ENCODE data around the gene AP1M1. TPM values are rescaled to one million over a fixed set of nuclear protein-coding genes. Genes with fewer than 3 reads are reported as not detected.

The AP1M1 gene
- total RNA-seq, 1 donor from 2014 or later, result 23.4 TPM

- Histone ChIP-seq H3K4me3 (ENCODE audit: low read depth, low read length) (no peak overlapping the region), H3K36me3 (ENCODE audit: control insufficient read depth, insufficient read depth, low read length) (peaks cover 10% of the 10 kb centered on the region), H3K27me3 (ENCODE audit: control insufficient read depth, insufficient read depth, low read length) (no peaks in the 10 kb centered on the region)
- TF ChIP-seq CTCF (IDR thresholded peaks at IDR 0.05; ENCODE audit: insufficient read depth, low read length, severe bottlenecking), result no peak
- FAIRE-seq, result no peak
- no peak for DNase-seq (ENCODE audit: low read depth)
Observed at GRCh38 chr19:16213076-16213475, 15.4 kb downstream of the AP1M1 start.

- H3K4me3 ChIP-seq (ENCODE audit: low read depth, low read length), result no peak overlapping the region
- FAIRE-seq, result no peak
- DNase-seq (ENCODE audit: low read depth), result no peak
- H3K27me3 ChIP-seq (ENCODE audit: control insufficient read depth, insufficient read depth, low read length), result no peaks in the 10 kb centered on the region
- peaks cover 8% of the 10 kb centered on the region for H3K36me3 ChIP-seq (ENCODE audit: control insufficient read depth, insufficient read depth, low read length)
- no peak for TF ChIP-seq CTCF (IDR thresholded peaks at IDR 0.05; ENCODE audit: insufficient read depth, low read length, severe bottlenecking)
Observed at GRCh38 chr19:16216744-16217670, 19.3 kb downstream of the AP1M1 start.

- TF ChIP-seq CTCF (IDR thresholded peaks at IDR 0.05; ENCODE audit: insufficient read depth, low read length, severe bottlenecking), result no peak
- Histone ChIP-seq H3K36me3 (ENCODE audit: control insufficient read depth, insufficient read depth, low read length) (peaks cover 8% of the 10 kb centered on the region), H3K27me3 (ENCODE audit: control insufficient read depth, insufficient read depth, low read length) (no peaks in the 10 kb centered on the region), H3K4me3 (ENCODE audit: low read depth, low read length) (no peak overlapping the region)
- no peak for DNase-seq (ENCODE audit: low read depth)
- FAIRE-seq, result no peak
Observed at GRCh38 chr19:16217716-16218451, 20.2 kb downstream of the AP1M1 start.

GRCh38 chr19:16218851-16219250 is 21.1 kb downstream of the AP1M1 start:
- FAIRE-seq, result no peak
- DNase-seq (ENCODE audit: low read depth), result no peak
- Histone ChIP-seq H3K4me3 (ENCODE audit: low read depth, low read length) (no peak overlapping the region), H3K27me3 (ENCODE audit: control insufficient read depth, insufficient read depth, low read length) (no peaks in the 10 kb centered on the region), H3K36me3 (ENCODE audit: control insufficient read depth, insufficient read depth, low read length) (peaks cover 12% of the 10 kb centered on the region)
- TF ChIP-seq CTCF (IDR thresholded peaks at IDR 0.05; ENCODE audit: insufficient read depth, low read length, severe bottlenecking), result no peak

GRCh38 chr19:16222806-16223205 is 25.1 kb downstream of the AP1M1 start:
- DNase-seq (ENCODE audit: low read depth) (no peak), FAIRE-seq (no peak)
- TF ChIP-seq CTCF (IDR thresholded peaks at IDR 0.05; ENCODE audit: insufficient read depth, low read length, severe bottlenecking), result no peak
- peaks cover 27% of the 10 kb centered on the region for H3K36me3 ChIP-seq (ENCODE audit: control insufficient read depth, insufficient read depth, low read length)
- no peaks in the 10 kb centered on the region for H3K27me3 ChIP-seq (ENCODE audit: control insufficient read depth, insufficient read depth, low read length)
- H3K4me3 ChIP-seq (ENCODE audit: low read depth, low read length), result no peak overlapping the region
